ENCODE results near the gene SLC24A1.
"Not testable (repeated sequence)": the region's sequence is repeated elsewhere in the genome, so short reads cannot be mapped to it uniquely, and the experiment has no call there.

SLC24A1 gene

DNA sequence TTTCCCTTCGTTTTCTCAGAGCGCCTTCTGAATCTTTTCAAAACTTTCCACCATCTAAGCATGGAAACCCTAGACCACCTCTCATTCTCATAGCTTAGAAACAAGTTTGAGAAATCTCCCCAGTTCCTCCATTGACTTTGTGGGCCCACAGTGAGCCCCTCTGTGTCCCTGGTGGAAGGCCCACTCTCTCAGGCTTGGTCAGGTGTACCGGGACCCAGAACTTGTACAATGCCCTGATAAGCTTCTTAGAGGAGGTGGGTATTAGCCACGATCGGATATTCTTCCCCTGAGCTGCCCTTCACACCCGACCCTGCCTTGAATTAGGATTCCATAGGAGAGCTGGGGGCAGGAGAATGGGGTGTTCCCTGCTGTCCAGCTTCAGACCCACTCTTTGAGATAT lies at the start of gene SLC24A1:
Gene SLC24A1, plus strand, starts transcription at position 301 of the 400 bp plus-strand sequence. CDS start 2,143 bp downstream, outside the sequence.
- DNase-seq = no peak

DNA sequence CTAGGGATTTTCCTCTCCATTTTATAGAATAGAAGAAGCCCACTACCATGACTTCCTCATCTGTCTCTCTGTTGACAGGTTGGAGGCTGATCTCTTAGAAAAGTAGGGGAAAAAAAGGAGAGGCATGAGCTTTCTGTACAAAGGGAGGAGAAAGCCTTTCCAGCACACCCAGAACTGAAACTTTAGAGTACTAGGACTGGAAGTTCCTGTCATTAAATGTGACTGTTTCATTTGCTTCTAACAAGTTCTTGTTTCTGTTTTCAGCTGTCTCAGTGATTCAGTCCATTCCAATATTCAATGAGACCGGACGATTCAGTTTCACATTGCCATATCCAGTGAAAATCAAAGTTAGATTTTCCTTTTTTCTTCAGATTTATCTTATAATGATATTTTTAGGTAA lies 49.8 kb upstream of the SLC24A1 start:
- DNase-seq = no peak

DNA sequence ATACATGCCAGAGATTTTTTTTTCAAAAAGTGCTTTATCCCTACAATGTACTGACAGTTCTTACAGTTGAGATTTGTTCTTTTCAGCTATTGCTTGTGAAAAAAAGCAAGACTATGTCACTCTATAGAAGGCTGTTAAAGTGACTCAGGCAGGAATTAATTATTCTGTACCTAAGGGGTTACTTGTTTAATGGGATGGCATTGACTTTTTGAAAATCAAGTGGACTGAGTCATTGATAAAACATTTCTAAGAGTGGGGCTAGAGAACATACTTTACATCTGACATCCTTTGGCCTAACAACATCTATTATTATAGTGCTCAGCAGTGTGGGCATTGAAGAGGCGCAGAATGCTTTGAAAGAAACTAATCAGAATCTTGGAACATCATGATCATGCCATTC lies 45.1 kb upstream of the SLC24A1 start:
- no peak for DNase-seq

DNA sequence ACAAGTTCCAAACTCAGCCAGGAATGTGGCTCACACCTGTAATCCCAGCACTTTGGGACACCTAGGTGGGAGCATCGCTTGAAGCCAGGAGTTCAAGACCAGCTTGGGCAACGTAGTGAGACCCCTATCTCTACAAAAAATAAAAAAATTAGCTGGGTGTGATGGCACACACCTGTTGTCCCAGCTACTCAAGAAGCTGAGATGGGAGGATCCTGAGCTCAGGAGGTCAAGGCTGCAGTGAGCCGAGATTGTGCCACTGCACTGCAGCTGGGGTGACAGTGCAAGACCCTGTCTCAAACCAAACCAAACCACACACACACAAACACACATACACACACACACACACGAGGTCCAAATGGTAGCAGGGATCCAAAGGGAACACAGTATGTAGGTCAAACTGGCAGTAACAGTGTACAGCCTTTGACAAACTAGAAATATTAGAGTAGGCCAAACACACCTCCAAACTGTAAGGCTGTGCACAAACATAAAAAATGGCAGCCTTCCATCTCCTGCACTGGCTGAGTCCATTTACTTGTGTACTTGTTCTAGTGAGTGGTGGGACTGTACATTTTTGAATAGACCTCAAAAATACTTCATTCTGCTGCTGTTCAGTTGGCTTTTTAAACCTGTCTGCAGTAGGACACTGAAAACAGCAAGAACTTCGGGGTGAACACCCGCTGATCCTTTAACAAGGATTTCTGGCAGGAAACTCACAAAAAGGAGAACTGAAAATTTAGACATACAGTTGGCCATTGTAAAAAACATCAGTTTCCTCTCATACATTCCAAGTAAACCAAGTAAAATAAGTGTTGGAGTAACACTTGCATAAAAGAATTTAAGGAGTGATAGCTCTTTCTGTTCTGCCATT lies 44.4 kb upstream of the SLC24A1 start:
- no peak for DNase-seq

DNA sequence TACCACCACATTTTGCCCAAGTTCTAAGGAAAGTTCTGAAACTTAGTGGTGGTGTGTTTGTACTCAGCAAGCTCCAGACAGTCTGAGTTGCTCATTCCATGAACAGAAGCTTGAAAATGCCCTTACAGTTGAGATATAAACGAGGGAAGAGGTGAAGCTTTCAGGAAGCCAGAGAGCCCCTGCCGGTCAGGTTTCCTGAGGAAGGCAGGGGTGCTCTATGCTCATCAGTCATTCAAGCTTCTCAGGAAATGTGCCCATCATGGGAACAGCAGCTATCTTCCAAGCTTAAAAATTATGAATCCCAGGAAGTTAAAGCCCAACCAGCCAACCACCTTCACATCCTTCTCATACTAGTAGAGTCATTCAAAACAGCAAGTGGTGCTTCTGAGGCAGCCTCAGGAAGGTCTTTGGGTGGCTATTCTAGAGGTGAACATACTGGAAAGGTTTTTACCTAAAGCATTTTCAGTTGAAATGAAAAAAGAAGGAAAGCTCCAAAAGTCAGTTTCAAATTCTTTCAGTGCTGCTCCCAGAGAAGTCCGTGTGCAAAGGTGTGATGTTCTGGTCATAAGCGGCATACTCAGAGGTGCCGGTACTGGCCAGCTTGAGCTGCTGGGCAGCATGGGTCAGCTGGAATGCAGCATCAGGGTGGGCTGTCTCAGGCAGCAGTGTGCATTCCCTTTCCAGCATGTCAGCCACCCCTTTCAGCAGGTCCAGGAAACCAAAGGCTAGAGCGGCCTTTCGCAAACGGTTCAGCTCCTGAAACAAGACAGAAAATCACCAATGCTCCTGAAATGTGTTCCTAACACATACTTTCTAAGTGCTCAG lies 42.6 kb upstream of the SLC24A1 start:
- DNase-seq = no peak

DNA sequence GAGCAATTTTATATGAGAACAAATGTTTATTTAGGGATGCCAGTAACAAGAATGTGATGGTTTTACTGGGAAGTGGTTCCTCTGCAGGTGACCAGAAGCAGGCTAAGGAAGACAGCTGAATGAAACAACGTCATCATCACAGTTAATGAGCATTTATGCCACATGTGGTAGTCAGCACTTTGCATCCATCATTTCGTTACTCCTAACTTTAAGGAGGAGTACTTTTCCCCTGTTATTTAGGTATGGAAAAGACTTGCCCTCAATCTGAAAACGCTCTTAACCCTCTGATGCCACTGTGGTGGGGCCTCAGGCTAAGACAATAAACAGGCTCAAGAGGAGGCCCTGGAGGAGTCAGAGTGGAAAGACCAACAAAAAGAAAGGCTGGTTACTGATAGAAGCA lies 42.0 kb upstream of the SLC24A1 start:
- DNase-seq = no peak

DNA sequence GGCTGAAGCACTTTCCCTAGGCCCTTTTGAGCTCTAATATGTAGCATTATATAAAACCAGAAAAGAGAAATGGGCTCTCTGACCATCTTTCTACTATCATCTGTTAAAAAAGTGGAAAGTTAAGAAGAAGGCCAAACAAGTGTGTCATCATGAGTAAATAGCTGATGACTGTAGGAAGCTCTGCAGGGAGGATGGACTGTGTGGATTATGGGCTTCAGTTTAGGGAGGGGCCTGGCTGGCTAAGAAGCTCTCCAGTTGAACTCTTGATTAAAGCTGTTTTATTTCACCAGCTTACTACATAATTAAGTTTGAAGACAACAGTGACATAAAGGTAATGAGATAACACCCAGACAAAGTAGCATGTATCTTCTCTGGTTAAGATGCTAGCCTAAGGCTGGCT lies 41.5 kb upstream of the SLC24A1 start:
- no peak for DNase-seq

DNA sequence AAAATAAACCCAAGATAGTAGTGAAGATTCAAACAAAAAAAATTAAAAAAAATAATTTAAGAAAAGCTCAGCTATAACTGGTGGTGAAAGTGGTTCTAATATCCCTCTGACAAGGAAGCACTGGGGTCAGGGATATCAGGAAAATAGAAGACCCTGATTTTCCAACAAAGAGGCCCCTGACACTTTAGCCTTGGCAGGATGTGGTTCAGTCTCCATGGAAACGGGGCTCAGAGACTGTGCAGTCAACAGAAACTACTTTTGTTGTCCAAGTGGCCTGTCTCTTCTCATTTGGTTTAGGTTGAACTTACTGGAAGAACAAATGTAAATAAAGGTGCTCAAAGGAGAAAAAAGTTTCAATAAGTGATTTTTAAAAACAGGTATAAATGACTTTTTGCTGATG lies 38.0 kb upstream of the SLC24A1 start:
- no peak for DNase-seq

DNA sequence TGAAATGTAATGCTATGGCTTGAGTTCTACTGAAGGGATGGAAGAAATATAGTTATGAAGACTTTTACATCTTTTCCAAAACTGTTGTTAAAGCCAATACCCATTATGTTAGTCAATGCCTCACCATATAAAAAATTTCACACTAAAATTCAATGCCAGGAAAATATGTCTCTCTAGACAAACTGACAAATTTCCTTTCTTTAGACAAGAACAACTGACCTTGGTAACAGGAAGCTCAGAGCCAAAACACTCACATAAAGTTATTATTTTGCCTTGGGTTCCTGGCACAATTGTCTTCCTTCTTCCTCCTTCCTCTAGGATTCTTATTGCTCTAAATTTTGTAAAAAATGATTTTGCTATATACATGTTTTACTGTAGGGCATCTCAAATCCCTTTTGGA lies 37.5 kb upstream of the SLC24A1 start:
- DNase-seq = no peak

DNA sequence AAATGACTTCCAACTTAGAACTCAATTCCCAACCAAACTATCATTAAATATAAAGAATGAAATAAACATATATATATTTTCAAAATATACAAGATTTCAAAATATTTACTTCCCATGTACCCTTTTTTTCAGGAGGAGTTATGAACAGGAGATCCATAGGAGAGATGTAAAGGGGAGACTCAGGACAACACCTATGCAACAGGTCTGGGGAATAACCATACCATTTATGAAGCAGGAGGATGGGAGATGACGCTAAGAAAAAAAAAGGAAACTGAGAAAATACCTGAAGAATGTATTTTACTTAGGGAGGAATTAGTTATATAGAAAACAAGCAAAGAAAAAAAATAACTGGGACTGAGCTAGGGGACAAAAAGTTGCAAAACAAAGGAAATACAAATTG lies 34.6 kb upstream of the SLC24A1 start:
- no peak for DNase-seq

DNA sequence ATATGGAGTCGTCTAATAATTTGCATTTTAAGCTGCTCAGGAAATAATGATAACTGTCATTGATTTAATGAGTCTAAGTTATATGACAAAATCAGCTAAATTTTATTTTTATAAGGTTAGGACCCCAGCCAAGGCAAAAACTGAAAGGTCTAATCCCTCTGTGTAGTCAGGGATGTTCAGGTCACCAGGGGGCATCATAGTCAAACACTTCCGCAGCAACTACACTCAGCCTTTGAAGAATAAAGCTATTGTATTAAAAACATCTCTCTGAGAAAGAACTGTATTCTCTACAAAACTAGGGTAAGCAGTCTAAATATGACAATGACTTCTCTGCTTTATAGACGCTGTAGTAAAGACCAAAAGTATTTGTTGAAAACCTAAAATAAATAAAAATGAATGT lies 25.8 kb upstream of the SLC24A1 start:
- DNase-seq = peak; percentile 28

DNA sequence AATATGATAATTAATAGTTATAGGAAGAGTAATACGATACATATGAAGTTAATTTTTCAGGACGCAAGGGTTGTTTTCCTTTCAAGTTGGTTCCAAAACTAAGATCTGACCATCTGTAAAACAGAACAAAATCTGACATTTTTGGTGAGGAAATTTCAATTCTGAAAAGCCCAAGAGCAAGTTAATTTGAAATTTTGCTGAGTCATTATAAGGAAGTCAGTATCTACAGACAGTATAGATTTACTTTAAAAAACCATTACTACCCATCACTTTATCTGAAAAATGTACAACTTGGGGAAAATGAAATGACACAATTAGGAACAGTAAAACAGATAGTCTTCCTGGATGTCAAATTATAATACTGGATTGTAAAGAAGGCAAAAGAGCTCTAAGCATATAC lies 23.3 kb upstream of the SLC24A1 start:
- DNase-seq = no peak

DNA sequence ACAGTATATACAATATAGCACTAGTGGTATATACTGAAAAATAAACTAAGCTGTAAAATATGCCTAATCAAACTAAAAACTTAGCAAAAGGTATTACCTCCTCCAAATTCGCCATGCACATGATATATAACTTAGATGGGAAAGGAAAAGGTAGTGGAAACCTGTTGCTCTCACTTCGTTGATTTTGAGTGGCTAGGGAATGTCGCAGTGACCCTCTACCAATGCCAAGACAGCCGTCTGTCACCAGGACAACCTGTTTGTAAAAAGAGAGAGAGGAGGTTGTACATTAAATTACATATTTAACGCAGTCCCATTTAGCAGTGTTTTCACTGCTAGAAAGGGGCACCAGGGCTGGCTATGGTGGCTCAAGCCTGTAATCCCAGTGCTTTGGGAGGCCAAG lies 22.1 kb upstream of the SLC24A1 start:
- no peak for DNase-seq

DNA sequence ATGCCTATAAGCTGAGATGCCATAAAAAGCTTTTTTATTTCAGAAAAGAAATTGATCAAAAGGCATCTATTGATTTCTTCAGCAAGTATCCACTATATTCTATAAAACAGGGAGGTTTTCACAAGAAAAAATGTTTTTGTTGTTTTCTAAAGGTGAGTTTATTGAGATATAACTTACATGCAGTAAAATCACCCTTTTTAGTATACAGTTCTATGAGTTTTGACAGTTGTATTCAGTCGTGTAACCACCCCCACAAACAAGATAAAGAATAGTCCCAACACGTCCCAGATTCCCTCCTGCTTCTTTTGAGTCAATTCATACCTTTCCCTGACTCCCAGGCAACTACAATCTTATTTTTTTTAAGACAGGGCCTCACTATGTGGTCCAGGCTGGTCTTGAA lies 18.6 kb upstream of the SLC24A1 start:
- DNase-seq = no peak

DNA sequence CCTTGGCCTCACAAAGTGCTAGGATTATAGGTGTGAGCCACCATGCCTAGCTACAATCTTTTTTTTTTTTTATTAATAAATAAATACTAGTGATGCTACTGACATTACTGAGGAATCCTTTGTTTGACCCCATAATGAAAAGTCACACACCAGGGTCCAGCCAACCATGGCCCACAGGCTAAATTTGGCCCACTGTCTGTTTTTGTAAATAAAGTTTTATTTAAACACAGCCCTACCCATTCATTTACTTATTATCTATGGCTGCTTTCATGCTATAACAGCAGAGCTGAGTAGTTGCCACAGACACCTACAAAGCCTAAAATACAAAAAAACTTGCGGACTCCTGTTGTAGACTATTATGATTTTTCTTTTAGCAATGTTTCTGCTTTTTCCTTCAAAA lies 18.2 kb upstream of the SLC24A1 start:
- no peak for DNase-seq

DNA sequence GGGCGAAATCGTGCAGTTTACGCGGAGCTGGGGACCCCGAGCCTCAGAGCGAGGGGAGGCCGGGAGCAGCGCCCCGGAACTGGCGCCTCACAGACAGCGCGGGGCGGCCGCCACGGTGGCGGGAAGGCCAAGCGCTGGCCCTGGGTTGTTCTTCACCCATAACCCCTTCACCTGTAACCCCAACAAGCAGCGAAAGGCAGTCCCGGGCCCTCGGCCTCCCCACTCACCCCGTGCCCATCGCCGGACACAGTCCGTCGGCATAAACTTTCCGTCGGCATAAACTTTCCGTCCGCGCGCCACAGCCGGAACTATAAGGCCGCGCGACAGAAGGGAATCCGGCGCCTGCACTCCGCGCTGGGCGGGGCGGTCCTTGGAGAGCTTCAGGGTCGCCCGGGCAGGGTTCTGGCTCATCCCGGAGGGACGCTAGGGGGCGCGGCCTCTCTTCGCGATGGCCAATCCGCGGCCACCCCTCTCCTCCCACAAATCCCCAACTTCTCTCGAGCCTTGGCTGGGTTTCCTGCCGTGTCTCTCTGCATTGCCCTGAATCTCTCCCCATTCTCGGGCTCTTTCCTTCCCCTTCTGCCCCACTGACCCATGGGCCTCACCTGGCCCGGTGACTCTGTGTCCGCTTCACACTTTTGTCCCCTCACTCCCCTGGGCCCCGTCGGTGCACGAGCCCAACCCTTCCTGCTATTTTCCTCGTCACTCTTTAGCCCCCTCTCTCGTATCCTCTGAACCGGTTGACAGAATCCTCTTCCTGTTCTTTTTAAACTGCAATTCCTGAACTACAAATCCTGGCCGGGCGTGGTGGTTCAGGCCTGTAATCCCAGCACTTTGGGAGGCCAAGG lies 10.6 kb upstream of the SLC24A1 start, which contains the start of gene INTS14:
Gene INTS14, minus strand, starts transcription at position 261 of the 848 bp plus-strand sequence. CDS start 3,751 bp downstream, outside the sequence.
- DNase-seq = peak; percentile 96

DNA sequence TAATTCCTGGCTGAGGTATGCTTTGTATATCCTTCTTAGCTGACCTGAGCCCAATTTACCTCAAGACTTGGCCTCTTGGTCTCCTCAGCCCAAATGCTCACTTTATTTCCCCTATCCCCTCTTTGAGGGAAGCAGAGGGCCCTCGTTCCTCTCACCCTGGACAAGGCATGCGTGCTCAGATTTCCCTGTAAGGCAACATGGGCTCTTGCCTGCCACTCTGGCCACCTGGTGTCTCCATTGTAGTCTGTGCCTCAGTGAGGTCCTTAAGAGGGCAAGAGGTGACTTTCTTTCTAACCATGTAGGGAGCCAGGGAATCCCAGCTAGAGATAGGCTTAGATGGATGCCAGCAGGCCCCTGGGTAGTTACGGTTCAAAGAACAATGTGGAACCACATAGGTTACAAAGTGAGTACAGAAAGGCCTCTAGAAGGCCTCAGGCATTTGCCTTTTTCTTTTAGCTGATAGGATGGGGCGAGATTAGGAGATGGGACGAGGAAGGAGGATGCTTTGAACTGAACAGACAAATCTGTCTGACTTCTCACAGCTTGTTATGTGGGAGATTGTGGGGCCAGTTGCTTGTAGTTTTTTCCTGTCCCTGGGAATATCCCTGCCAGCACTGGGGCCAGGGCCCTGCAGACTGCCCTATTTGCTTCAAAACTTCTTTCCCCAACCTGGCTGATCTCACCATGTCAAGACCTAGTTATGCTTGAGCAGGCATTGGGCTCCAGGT lies 9.7 kb upstream of the SLC24A1 start:
- DNase-seq = no peak

DNA sequence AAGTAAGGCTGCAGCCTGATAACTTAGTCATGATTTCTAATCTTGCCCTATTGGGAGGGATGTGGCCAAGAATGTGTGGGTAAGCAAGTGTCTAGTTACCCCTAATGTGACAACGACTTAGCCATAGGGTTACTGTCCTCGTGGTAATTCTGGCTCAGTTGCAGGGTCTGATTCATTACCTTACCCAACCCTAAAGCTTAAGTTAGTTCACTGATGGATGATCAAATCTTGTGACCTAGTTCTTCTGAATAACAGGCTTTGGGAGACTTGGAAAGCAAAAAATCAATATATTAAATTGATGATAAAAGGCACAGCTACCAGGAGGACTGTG lies 9.2 kb upstream of the SLC24A1 start:
- DNase-seq = no peak

DNA sequence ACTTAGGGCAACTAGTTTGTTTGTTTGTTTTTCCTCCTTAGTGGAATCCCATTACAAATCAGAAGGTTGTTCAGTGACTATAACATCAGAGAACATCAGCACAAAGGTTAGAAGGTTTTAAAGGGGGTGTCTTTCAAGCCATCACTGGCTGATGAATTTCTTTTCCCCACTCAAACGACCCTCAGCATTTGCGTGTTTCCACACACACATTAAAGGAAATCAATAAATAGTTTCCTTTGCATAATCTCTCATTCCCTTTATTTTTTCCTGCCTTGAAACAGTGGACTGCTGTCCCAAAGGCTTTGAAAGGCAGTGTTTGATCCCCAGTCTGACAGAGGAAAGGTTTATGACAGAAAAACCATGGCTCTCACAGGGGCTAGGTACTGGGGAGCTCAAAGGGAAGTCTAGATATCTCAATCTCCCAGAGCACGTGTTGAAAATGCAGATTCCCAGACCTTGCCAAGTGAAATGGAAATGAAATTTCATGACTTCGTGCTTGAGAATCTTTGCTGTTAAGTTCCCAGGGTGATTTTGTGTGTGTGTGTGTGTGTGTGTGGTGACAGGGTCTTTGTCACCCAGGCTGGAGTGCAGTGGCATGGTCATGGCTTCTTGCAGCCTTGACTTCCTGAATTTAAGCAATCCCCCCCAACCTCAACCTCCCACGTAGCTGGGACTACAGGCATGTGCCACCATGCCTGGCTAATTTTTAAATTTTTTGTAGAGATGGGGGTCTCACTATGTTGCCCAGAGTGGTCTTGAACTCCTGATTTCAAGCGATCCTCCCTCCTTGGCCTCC lies 8.6 kb upstream of the SLC24A1 start:
- DNase-seq = no peak

DNA sequence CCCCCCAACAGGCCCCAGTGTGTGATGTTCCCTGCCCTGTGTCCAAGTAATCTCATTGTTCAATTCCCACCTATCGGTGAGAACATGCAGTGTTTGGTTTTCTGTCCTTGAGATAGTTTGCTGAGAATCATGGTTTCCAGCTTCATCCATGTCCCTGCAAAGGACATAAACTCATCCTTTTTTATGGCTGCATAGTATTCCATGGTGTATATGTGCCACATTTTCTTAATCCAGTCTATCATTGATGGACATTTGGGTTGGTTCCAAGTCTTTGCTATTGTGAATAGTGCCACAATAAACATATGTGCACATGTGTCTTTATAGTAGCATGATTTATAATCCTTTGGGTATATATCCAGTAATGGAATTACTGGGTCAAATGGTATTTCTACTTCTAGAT lies 5.9 kb upstream of the SLC24A1 start:
- DNase-seq = not testable (repeated sequence)

DNA sequence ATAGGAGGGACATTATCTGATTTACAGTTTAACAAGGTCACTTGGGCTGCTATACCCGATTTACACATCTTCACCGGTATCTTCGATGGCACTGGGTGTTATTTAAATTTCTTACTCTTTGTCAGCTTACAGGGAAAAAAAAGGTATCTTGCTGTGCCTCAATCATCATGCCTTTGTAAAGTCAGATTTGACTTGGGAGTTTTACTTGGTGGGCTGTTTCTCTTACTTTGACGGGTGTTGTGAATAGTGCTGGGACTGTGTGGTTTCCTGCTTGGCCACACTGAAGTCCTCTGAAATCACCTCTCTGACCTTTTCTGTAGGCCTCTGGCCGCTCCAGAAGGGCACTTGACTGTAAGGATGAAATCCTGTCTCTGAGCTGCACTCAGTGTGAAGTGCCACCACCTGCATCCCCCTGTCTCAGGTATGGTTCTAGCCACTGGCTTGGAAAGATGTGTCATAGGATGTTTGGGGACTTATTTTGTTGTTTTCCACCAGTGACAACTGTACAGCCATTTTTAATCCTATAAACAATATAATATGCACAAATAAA lies 3.1 kb upstream of the SLC24A1 start:
- DNase-seq = no peak
